ENCODE data around the gene RIPK3. TPM values are rescaled to one million over a fixed set of nuclear protein-coding genes. Genes with fewer than 3 reads are reported as not detected.

RIPK3 gene
- total and polyA plus RNA-seq, 2 of the 8 experiments (the other 6 are each of a cell fraction or from before 2014, with no cell fraction given): 0.24 to 0.39 TPM

GRCh38 chr14:24388474-24389179 lies 48.8 kb upstream of the RIPK3 start:
- no peak overlapping the region for H3K4ac ChIP-seq (replicated peaks; ENCODE audit: insufficient read length, low read depth, low read length)
- H3K9me3 ChIP-seq (ENCODE audit: insufficient read depth in 2 of 2, low read depth in 1 of 2, low read length in 1 of 2): no peaks in the 10 kb centered on the region
- no peaks in the 10 kb centered on the region for H3K23me2 ChIP-seq (ENCODE audit: low read depth, low read length)
- no peak overlapping the region for H3K56ac ChIP-seq (replicated peaks; ENCODE audit: insufficient read length, low read depth, low read length)
- no peak overlapping the region; the same call in 1 of the 2 replicates for H2BK5ac ChIP-seq (ENCODE audit: low read depth, low read length)
- peaks cover 0 to 2% (median 0%) of the 10 kb centered on the region in 4 experiments; a peak in 1 of 7 replicates for H3K27me3 ChIP-seq (replicated peaks in 1 of 4; ENCODE audit: control insufficient read depth in 3 of 4, extremely low read depth in 1 of 4, insufficient read depth in 3 of 4, low read length in 3 of 4)
- H3K27ac ChIP-seq (ENCODE audit: low read depth, low read length): no peak overlapping the region
- no peaks in the 10 kb centered on the region for H3K36me3 ChIP-seq (ENCODE audit: control insufficient read depth in 2 of 4, insufficient read depth in 4 of 4, low read length in 3 of 4)
- H2BK12ac ChIP-seq (ENCODE audit: low read depth, low read length): no peak overlapping the region
- H3K14ac ChIP-seq (ENCODE audit: insufficient read length): no peak overlapping the region
- no peaks in the 10 kb centered on the region for H3K79me1 ChIP-seq (ENCODE audit: low read depth, low read length)
- no peaks in the 10 kb centered on the region for H3K79me2 ChIP-seq (ENCODE audit: control insufficient read depth in 1 of 2, insufficient read depth in 2 of 2, low read length in 2 of 2)
- H3K23ac ChIP-seq (ENCODE audit: insufficient read length): no peak overlapping the region
- ChIA-PET CTCF (ENCODE audit: partially characterized antibody) (interaction anchor here (0.6 to 5.4 kb wide), 12 partner anchors 9 to 336 kb away, joined by 3 to 40 read pairs (median 3); no protein-coding TSS in a partner anchor), POLR2A (ENCODE audit: partially characterized antibody) (interaction anchor here (4.7 kb wide), 1 partner anchor 10 kb away, joined by 27 read pairs; no protein-coding TSS in a partner anchor)
- peak overlapping the region; percentile 47; the same call in 1 of the 2 replicates for H2AFZ ChIP-seq (ENCODE audit: low read length)
- H4K5ac ChIP-seq (ENCODE audit: insufficient read length, low read depth, low read length): no peak overlapping the region
- H3K4me1 ChIP-seq (replicated peaks in 1 of 4; ENCODE audit: control insufficient read depth in 3 of 4, insufficient read depth in 4 of 4, low read length in 3 of 4): 0 out of 7 replicates have a peak, but pooled peaks cover 0 to 4% (median 0%) of the 10 kb centered on the region in 4 experiments
- 75% methylated on average over 2 of the region's 2 CpGs; no CpG with 5 or more reads in 1 of the 2 experiments for WGBS, 2 experiments (ENCODE audit: extremely low coverage in 1 of 2, insufficient coverage in 1 of 2, insufficient read length in 1 of 2, insufficient replicate concordance in 2 of 2, low coverage in 1 of 2, low lambda C conversion rate in 2 of 2, missing lambda C conversion rate in 1 of 2)
- FAIRE-seq (no peak), DNase-seq (ENCODE audit: low read depth in 1 of 2, low spot score in 2 of 2) (no peak)
- no peaks in the 10 kb centered on the region for H4K20me1 ChIP-seq (replicated peaks in 1 of 2; ENCODE audit: control insufficient read depth in 1 of 2, insufficient read depth in 2 of 2, low read length in 2 of 2)
- H2AK5ac ChIP-seq (ENCODE audit: low read depth, low read length): no peak overlapping the region
- H2BK20ac ChIP-seq (ENCODE audit: low read length): no peak overlapping the region
- no peak overlapping the region for H4K8ac ChIP-seq (ENCODE audit: extremely low read depth, insufficient read depth, low read length)
- TF ChIP-seq SP2 (IDR thresholded peaks at IDR 0.05; ENCODE audit: low read length): no peak
- no peak for TF ChIP-seq GTF2F1 (IDR thresholded peaks at IDR 0.05; ENCODE audit: borderline replicate concordance, low read depth, low read length)
- TF ChIP-seq CBX8 (IDR thresholded peaks at IDR 0.05; ENCODE audit: borderline replicate concordance, low read depth, low read length): no peak
- H3K9ac ChIP-seq (replicated peaks in 1 of 4; ENCODE audit: extremely low read depth in 1 of 4, low read depth in 3 of 4, low read length in 3 of 4): no peak overlapping the region
- no peak overlapping the region for H3K4me3 ChIP-seq (ENCODE audit: extremely low read depth in 1 of 4, insufficient read depth in 2 of 4, low read depth in 3 of 4, low read length in 4 of 4)
- H3K4me2 ChIP-seq (ENCODE audit: insufficient read depth in 1 of 2, low read depth in 2 of 2, low read length in 2 of 2): no peak overlapping the region
- H3K18ac ChIP-seq (ENCODE audit: extremely low read depth, low read length): no peak overlapping the region
- no peak overlapping the region for H2BK120ac ChIP-seq (replicated peaks; ENCODE audit: low read depth, low read length)
- H4K91ac ChIP-seq (replicated peaks; ENCODE audit: insufficient read length, low read length): no peak overlapping the region
- H2BK15ac ChIP-seq (ENCODE audit: low read length): no peak overlapping the region
